GM23338 (cell line): ENCODE data around the gene CFAP92. TPM values are rescaled to one million over a fixed set of nuclear protein-coding genes. Genes with fewer than 3 reads are reported as not detected.

Experiments used
- ATAC-seq: fragments of 200-7000 bp; cut with Tn5 transposase; 3 replicates; pipeline ENCODE4 v1.9.1; 2020
- DNase-seq: peaks from one replicate; pipeline ENCODE4 v3.0.0-alpha.2; 2015; ENCODE audit warnings: low spot score
- H2AFZ ChIP-seq: fragments of 200-600 bp; sonication (generic); 2 replicates; pipeline ENCODE4 v1.8.0; 2016; ENCODE audit warnings: antibody characterized with exemption, mild to moderate bottlenecking, moderate library complexity
- H3F3A ChIP-seq: fragments of 200-600 bp; sonication (generic); replicated peaks from 2 replicates; pipeline ENCODE4 v1.8.0; 2017; ENCODE audit warnings: antibody characterized with exemption, mixed run types, low read depth
- H3K27ac ChIP-seq: fragments of 200-600 bp; sonication (generic); 2 replicates; pipeline ENCODE4 v1.6.1; 2016; ENCODE audit warnings: low read depth
- H3K27me3 ChIP-seq: fragments of 200-600 bp; sonication (generic); 2 replicates; pipeline ENCODE4 v1.8.0; 2016; ENCODE audit warnings: mild to moderate bottlenecking, mixed run types, moderate library complexity; ENCODE audit not compliant: insufficient read depth
- H3K36me3 ChIP-seq: fragments of 200-600 bp; sonication (generic); 2 replicates; pipeline ENCODE4 v1.8.0; 2016; ENCODE audit warnings: mild to moderate bottlenecking; ENCODE audit not compliant: insufficient read depth
- H3K4me1 ChIP-seq: fragments of 200-600 bp; sonication (generic); 2 replicates; pipeline ENCODE4 v1.8.0; 2016; ENCODE audit warnings: mild to moderate bottlenecking, moderate library complexity; ENCODE audit not compliant: insufficient read depth
- H3K4me2 ChIP-seq: fragments of 200-600 bp; sonication (generic); 2 replicates; pipeline ENCODE4 v1.7.1; 2017; ENCODE audit warnings: mixed run types
- H3K4me3 ChIP-seq: fragments of 200-600 bp; sonication (generic); 2 replicates; pipeline ENCODE4 v1.6.1; 2016; ENCODE audit warnings: mixed run types
- H3K79me2 ChIP-seq: fragments of 200-600 bp; sonication (generic); replicated peaks from 2 replicates; pipeline ENCODE4 v1.8.0; 2017; ENCODE audit warnings: mild to moderate bottlenecking; ENCODE audit not compliant: insufficient read depth
- H3K9me2 ChIP-seq: fragments of 200-600 bp; sonication (generic); 2 replicates; pipeline ENCODE4 v1.8.0; 2017; ENCODE audit not compliant: insufficient read depth
- H4K20me1 ChIP-seq: fragments of 200-600 bp; sonication (generic); replicated peaks from 2 replicates; pipeline ENCODE4 v1.8.0; 2017; ENCODE audit warnings: mild to moderate bottlenecking; ENCODE audit not compliant: insufficient read depth
- H3K27ac Mint-ChIP-seq: 2 replicates; pipeline ENCODE4 v1.8.0; 2020; ENCODE audit warnings: inconsistent platforms, mild to moderate bottlenecking, moderate library complexity, mixed read lengths
- H3K27me3 Mint-ChIP-seq: 3 replicates; pipeline ENCODE4 v1.8.0; 2022; ENCODE audit warnings: low read depth, mild to moderate bottlenecking, moderate library complexity, mixed read lengths, inconsistent platforms; ENCODE audit not compliant: insufficient read depth, poor library complexity
- H3K36me3 Mint-ChIP-seq: 3 replicates; pipeline ENCODE4 v1.8.0; 2021; ENCODE audit warnings: low read depth, mild to moderate bottlenecking, inconsistent platforms, moderate library complexity, mixed read lengths
- H3K4me1 Mint-ChIP-seq: 3 replicates; pipeline ENCODE4 v1.8.0; 2020; ENCODE audit warnings: mild to moderate bottlenecking, inconsistent platforms, mixed read lengths
- H3K4me3 Mint-ChIP-seq: 3 replicates; pipeline ENCODE4 v1.8.0; 2021; ENCODE audit warnings: moderate library complexity, mild to moderate bottlenecking, inconsistent platforms, mixed read lengths
- H3K9me3 Mint-ChIP-seq: 3 replicates; pipeline ENCODE4 v1.8.0; 2020; ENCODE audit warnings: moderate library complexity, mild to moderate bottlenecking, inconsistent platforms, mixed read lengths
- CREB1 ChIP-seq: fragments of 250-450 bp; sonication (Bioruptor Pico); IDR thresholded peaks from 2 replicates; pipeline ENCODE4 v1.5.0; 2020; ENCODE audit warnings: low read depth, mild to moderate bottlenecking, moderate library complexity
- ETS1 ChIP-seq: IDR thresholded peaks from 2 replicates; pipeline ENCODE4 v1.6.1; 2016; ENCODE audit warnings: antibody characterized with exemption
- EZH2 ChIP-seq: fragments of 200-600 bp; sonication (generic); IDR thresholded peaks from one replicate; pipeline ENCODE4 v1.8.0; 2017; ENCODE audit warnings: antibody characterized with exemption, mild to moderate bottlenecking, low read depth; ENCODE audit not compliant: unreplicated experiment
- EZH2phosphoT487 ChIP-seq: fragments of 200-600 bp; sonication (generic); IDR thresholded peaks from one replicate; pipeline ENCODE4 v1.8.1; 2018; ENCODE audit warnings: antibody characterized with exemption; ENCODE audit not compliant: unreplicated experiment
- JUNB ChIP-seq: IDR thresholded peaks from one replicate; pipeline ENCODE4 v1.6.1; 2016; ENCODE audit warnings: antibody characterized with exemption; ENCODE audit not compliant: unreplicated experiment
- NANOG ChIP-seq: IDR thresholded peaks from 2 replicates; pipeline ENCODE4 v1.6.1; 2016; ENCODE audit warnings: antibody characterized with exemption, borderline replicate concordance
- REST ChIP-seq: IDR thresholded peaks from one replicate; pipeline ENCODE4 v1.6.1; 2018; ENCODE audit warnings: antibody characterized with exemption; ENCODE audit not compliant: unreplicated experiment
- STAT1 ChIP-seq: IDR thresholded peaks from one replicate; pipeline ENCODE4 v1.6.1; 2016; ENCODE audit warnings: antibody characterized with exemption; ENCODE audit not compliant: unreplicated experiment
- polyA plus RNA-seq: library from polyadenylated mRNA; unstranded; fragments of >200 nt; fragmentation: Nextera tagmentation; extraction: Ambion mirVana; gene quantifications from 2 replicates; pipeline ENCODE4 v1.2.1, GENCODE V29; 2016
- total RNA-seq: library from RNA; depleted of rRNA; stranded (reverse); fragments of >200 nt; shearing (Covaris generic); gene quantifications from 2 replicates; pipeline ENCODE4 v1.2.3, GENCODE V29; 2014
- TF ChIP-seq, protein P1 (sequence below), 2 experiments: fragments of 200-600 bp in 1 of 2; sonication (generic) in 1 of 2; conservative IDR thresholded peaks; 2 replicates each; pipeline versions ENCODE4 v1.5.1 to v1.6.1; 2016 to 2017; ENCODE audit warnings: antibody characterized with exemption in 2 of 2, low read depth in 2 of 2, mild to moderate bottlenecking in 2 of 2, moderate library complexity in 1 of 2

CFAP92 gene
- total and polyA plus RNA-seq, 2 experiments from 2014 or later, result 1.6 to 2.3 TPM

GRCh38 chr3:128878556-128879124, 115.2 kb downstream of the CFAP92 start (continued):
- TF ChIP-seq ETS1, result no peak
- no peak for TF ChIP-seq EZH2
- TF ChIP-seq, protein P1, sequence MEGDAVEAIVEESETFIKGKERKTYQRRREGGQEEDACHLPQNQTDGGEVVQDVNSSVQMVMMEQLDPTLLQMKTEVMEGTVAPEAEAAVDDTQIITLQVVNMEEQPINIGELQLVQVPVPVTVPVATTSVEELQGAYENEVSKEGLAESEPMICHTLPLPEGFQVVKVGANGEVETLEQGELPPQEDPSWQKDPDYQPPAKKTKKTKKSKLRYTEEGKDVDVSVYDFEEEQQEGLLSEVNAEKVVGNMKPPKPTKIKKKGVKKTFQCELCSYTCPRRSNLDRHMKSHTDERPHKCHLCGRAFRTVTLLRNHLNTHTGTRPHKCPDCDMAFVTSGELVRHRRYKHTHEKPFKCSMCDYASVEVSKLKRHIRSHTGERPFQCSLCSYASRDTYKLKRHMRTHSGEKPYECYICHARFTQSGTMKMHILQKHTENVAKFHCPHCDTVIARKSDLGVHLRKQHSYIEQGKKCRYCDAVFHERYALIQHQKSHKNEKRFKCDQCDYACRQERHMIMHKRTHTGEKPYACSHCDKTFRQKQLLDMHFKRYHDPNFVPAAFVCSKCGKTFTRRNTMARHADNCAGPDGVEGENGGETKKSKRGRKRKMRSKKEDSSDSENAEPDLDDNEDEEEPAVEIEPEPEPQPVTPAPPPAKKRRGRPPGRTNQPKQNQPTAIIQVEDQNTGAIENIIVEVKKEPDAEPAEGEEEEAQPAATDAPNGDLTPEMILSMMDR (conservative IDR thresholded peaks at IDR 0.05; ENCODE audit: low read depth in 2 of 2), result no peak
- TF ChIP-seq NANOG, result no peak
- no peak for TF ChIP-seq STAT1
- TF ChIP-seq REST, result no peak
- no peak for TF ChIP-seq CREB1 (CRISPR knock-in tag)
- TF ChIP-seq EZH2phosphoT487, result no peak

DNA sequence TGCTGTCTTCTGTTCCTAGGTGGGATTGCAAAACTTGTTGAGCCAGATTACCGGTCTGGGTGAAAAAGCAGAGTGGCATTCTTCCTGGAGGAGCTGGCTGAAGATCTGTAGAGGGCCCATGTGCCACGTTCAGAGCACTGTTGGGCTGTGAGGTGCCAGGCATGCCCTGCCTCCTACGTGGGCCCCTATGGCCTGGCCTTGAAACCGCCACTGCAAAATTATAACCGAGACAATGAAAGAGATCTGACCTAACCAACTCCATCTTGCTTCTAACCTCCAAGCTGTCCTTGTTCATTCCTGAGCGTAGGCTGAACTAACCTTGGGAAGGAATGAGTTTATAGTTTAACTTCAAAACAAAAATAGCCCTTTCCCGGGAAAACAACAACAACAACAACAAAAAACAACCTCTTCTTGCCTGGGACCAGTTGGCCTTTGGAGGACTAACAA, 115.8 kb downstream of the CFAP92 start:
- Mint-ChIP-seq H3K27me3 (peaks cover 17% of the 10 kb centered on the region), H3K4me3 (peak overlapping the region; percentile 93), H3K9me3 (no peaks in the 10 kb centered on the region), H3K4me1 (peaks cover 27% of the 10 kb centered on the region), H3K36me3 (peaks cover 7% of the 10 kb centered on the region; the same call in 2 of the 3 replicates), H3K27ac (peak overlapping the region; percentile 99)
- Histone ChIP-seq H3K36me3 (no peaks in the 10 kb centered on the region), H3K27ac (peak overlapping the region; percentile 91; the same call in 1 of the 2 replicates), H3F3A (no peaks in the 10 kb centered on the region), H3K4me1 (peaks cover 19% of the 10 kb centered on the region; the same call in 1 of the 2 replicates), H3K79me2 (peaks cover 42% of the 10 kb centered on the region), H3K4me2 (peak overlapping the region; percentile 93), H2AFZ (no peak overlapping the region), H3K9me2 (no peaks in the 10 kb centered on the region), H3K27me3 (no peaks in the 10 kb centered on the region), H4K20me1 (no peaks in the 10 kb centered on the region; the same call in 1 of the 2 replicates), H3K4me3 (peak overlapping the region; percentile 81)
- no peak for DNase-seq
- no peak for ATAC-seq
- TF ChIP-seq ETS1, result no peak
- TF ChIP-seq JUNB, result no peak
- no peak for TF ChIP-seq REST
